NCI-H2107 treated with DMSO at 0.1 percent for 48 hours (cell line): ENCODE results near the gene ACVR2A.
A peak's percentile ranks its signal among the peaks of the same experiment; 100 is the strongest.

Source experiments
- DNase-seq: peaks from one replicate; lab custom pipeline; 2025; ENCODE audit not compliant: unreplicated experiment; lab: John Stamatoyannopoulos, UW

Gene ACVR2A

GRCh38 chr2:147854557-147855134, 9.8 kb downstream of the ACVR2A start:
- DNase-seq = no peak

GRCh38 chr2:147855316-147855715, 10.5 kb downstream of the ACVR2A start:
- DNase-seq = no peak

- no peak for DNase-seq
These were observed 11.1 kb downstream of the ACVR2A start for GRCh38 chr2:147855977-147856376.

GRCh38 chr2:147860009-147860408, 15.2 kb downstream of the ACVR2A start:
- peak; percentile 79 for DNase-seq

GRCh38 chr2:147862859-147863516, 18.2 kb downstream of the ACVR2A start:
- DNase-seq = no peak

- no peak for DNase-seq
These were observed 19.0 kb downstream of the ACVR2A start for GRCh38 chr2:147863835-147864234.

GRCh38 chr2:147865560-147865959, 20.7 kb downstream of the ACVR2A start:
- no peak for DNase-seq

GRCh38 chr2:147867050-147867449, 22.2 kb downstream of the ACVR2A start:
- DNase-seq = no peak

- no peak for DNase-seq
These were observed 25.1 kb downstream of the ACVR2A start for GRCh38 chr2:147869934-147870333.

GRCh38 chr2:147872967-147873366, 28.1 kb downstream of the ACVR2A start:
- no peak for DNase-seq

GRCh38 chr2:147873859-147874483, 29.1 kb downstream of the ACVR2A start:
- no peak for DNase-seq

GRCh38 chr2:147879846-147880245, 35.0 kb downstream of the ACVR2A start:
- DNase-seq = no peak

- no peak for DNase-seq
These were observed 37.8 kb downstream of the ACVR2A start for GRCh38 chr2:147882631-147883030.

GRCh38 chr2:147884830-147885229, 40.0 kb downstream of the ACVR2A start:
- DNase-seq = no peak

- no peak for DNase-seq
These were observed 41.3 kb downstream of the ACVR2A start for GRCh38 chr2:147886136-147886535.

- DNase-seq = no peak
These were observed 43.9 kb downstream of the ACVR2A start for GRCh38 chr2:147888680-147889079.

- DNase-seq = no peak
These were observed 59.2 kb downstream of the ACVR2A start for GRCh38 chr2:147904051-147904450.

- DNase-seq = no peak
These were observed 64.3 kb downstream of the ACVR2A start for GRCh38 chr2:147909178-147909577.

GRCh38 chr2:147910990-147911473, 66.2 kb downstream of the ACVR2A start:
- DNase-seq = peak; percentile 42

- no peak for DNase-seq
These were observed 69.1 kb downstream of the ACVR2A start for GRCh38 chr2:147913701-147914480.

GRCh38 chr2:147916067-147916466, 71.2 kb downstream of the ACVR2A start:
- DNase-seq = no peak

- DNase-seq = no peak
These were observed 71.9 kb downstream of the ACVR2A start for GRCh38 chr2:147916723-147917122.
